ENCODE results near the gene MRPL55. TPM values are rescaled to one million over a fixed set of nuclear protein-coding genes. Genes with fewer than 3 reads are reported as not detected.
A peak's percentile ranks its signal among the peaks of the same experiment; 100 is the strongest.

MRPL55 gene
- total RNA-seq, 1 experiment from 2014 or later = 126 TPM

GRCh38 chr1:228105996-228106799 lies 2.9 kb downstream of the MRPL55 start:
- no peak for DNase-seq (ENCODE audit: low read depth)
- in situ Hi-C loops (cut with HindIII; ENCODE audit: low pct_unique_long_range_greater_than_20kb, low sequenced_read_pairs) = no loop called here

- DNase-seq (ENCODE audit: low read depth) = no peak
- in situ Hi-C loops (cut with HindIII; ENCODE audit: low pct_unique_long_range_greater_than_20kb, low sequenced_read_pairs) = no loop called here
These were observed 3.7 kb downstream of the MRPL55 start for GRCh38 chr1:228105270-228105995.

GRCh38 chr1:228104526-228105269 lies 4.4 kb downstream of the MRPL55 start:
- in situ Hi-C loops (cut with HindIII; ENCODE audit: low pct_unique_long_range_greater_than_20kb, low sequenced_read_pairs) = no loop called here
- DNase-seq (ENCODE audit: low read depth) = no peak

GRCh38 chr1:228102791-228103620 lies 6.1 kb downstream of the MRPL55 start, which contains the start of gene C1orf35:
Gene C1orf35 (minus strand): TSS chr1:228103325. CDS start chr1:228103227, 98 bp downstream.
- peak; percentile 89 for DNase-seq (ENCODE audit: low read depth)

GRCh38 chr1:228101994-228102790 lies 6.9 kb downstream of the MRPL55 start:
- peak; percentile 38 for DNase-seq (ENCODE audit: low read depth)
- in situ Hi-C loops (cut with HindIII; ENCODE audit: low pct_unique_long_range_greater_than_20kb, low sequenced_read_pairs) = no loop called here

More at GRCh38 chr1:228102791-228103620, 6.1 kb downstream of the MRPL55 start, which contains the start of gene C1orf35:
- in situ Hi-C loops (cut with HindIII; ENCODE audit: low pct_unique_long_range_greater_than_20kb, low sequenced_read_pairs) = no loop called here

- in situ Hi-C loops (cut with HindIII; ENCODE audit: low pct_unique_long_range_greater_than_20kb, low sequenced_read_pairs) = no loop called here
- no peak for DNase-seq (ENCODE audit: low read depth)
These were observed 7.5 kb downstream of the MRPL55 start for GRCh38 chr1:228101614-228101993.

- DNase-seq (ENCODE audit: low read depth) = no peak
- in situ Hi-C loops (cut with HindIII; ENCODE audit: low pct_unique_long_range_greater_than_20kb, low sequenced_read_pairs) = no loop called here
These were observed 8.1 kb downstream of the MRPL55 start for GRCh38 chr1:228100822-228101613.

- in situ Hi-C loops (cut with HindIII; ENCODE audit: low pct_unique_long_range_greater_than_20kb, low sequenced_read_pairs) = no loop called here
- DNase-seq (ENCODE audit: low read depth) = no peak
These were observed 9.8 kb downstream of the MRPL55 start for GRCh38 chr1:228099331-228099732.

GRCh38 chr1:228098323-228098931 lies 10.7 kb downstream of the MRPL55 start:
- in situ Hi-C loops (cut with HindIII; ENCODE audit: low pct_unique_long_range_greater_than_20kb, low sequenced_read_pairs) = no loop called here
- no peak for DNase-seq (ENCODE audit: low read depth)

GRCh38 chr1:228097333-228098081 lies 11.6 kb downstream of the MRPL55 start:
- in situ Hi-C loops (cut with HindIII; ENCODE audit: low pct_unique_long_range_greater_than_20kb, low sequenced_read_pairs) = no loop called here
- no peak for DNase-seq (ENCODE audit: low read depth)

- no peak for DNase-seq (ENCODE audit: low read depth)
- in situ Hi-C loops (cut with HindIII; ENCODE audit: low pct_unique_long_range_greater_than_20kb, low sequenced_read_pairs) = no loop called here
These were observed 12.4 kb downstream of the MRPL55 start for GRCh38 chr1:228096416-228097332.

GRCh38 chr1:228095938-228096337 lies 13.2 kb downstream of the MRPL55 start:
- no peak for DNase-seq (ENCODE audit: low read depth)
- in situ Hi-C loops (cut with HindIII; ENCODE audit: low pct_unique_long_range_greater_than_20kb, low sequenced_read_pairs) = no loop called here

GRCh38 chr1:228095161-228095560 lies 13.9 kb downstream of the MRPL55 start:
- no peak for DNase-seq (ENCODE audit: low read depth)
- in situ Hi-C loops (cut with HindIII; ENCODE audit: low pct_unique_long_range_greater_than_20kb, low sequenced_read_pairs) = no loop called here

GRCh38 chr1:228094432-228095016 lies 14.6 kb downstream of the MRPL55 start:
- no peak for DNase-seq (ENCODE audit: low read depth)
- in situ Hi-C loops (cut with HindIII; ENCODE audit: low pct_unique_long_range_greater_than_20kb, low sequenced_read_pairs) = no loop called here

Measured in Caki2 (cell line).